Ovary (tissue), 9 donors: ENCODE measurements around the gene LDLRAD4. TPM values are rescaled to one million over a fixed set of nuclear protein-coding genes. Genes with fewer than 3 reads are reported as not detected.
A peak's percentile ranks its signal among the peaks of the same experiment; 100 is the strongest.

ENCODE experiments used
- DNase-seq, 5 donors: peaks; one replicate each; pipeline ENCODE4 v3.0.0-alpha.2; 2019 to 2020
- H3K27ac ChIP-seq, 2 donors: fragments of 200-600 bp; one replicate each; pipeline versions ENCODE4 v1.5.1 to v1.8.0; 2019 to 2022
- H3K27me3 ChIP-seq: fragments of 200-600 bp; one replicate; pipeline ENCODE4 v1.8.0; 2022
- H3K36me3 ChIP-seq: fragments of 200-600 bp; sonication (generic); one replicate; pipeline ENCODE4 v1.5.1; 2019
- H3K4me1 ChIP-seq: one replicate; pipeline ENCODE4 v1.8.1; 2013; ENCODE audit warnings: mild to moderate bottlenecking, moderate library complexity; ENCODE audit not compliant: insufficient read depth
- H3K4me3 ChIP-seq: fragments of 200-600 bp; sonication (generic); one replicate; pipeline ENCODE4 v1.5.1; 2017
- H3K9me3 ChIP-seq, 2 donors: fragments of 200-600 bp in 1 of 2; sonication (generic) in 1 of 2; one replicate each; pipeline versions ENCODE4 v1.5.1 to v1.8.1; 2013 to 2019; ENCODE audit warnings: mild to moderate bottlenecking in 1 of 2, moderate library complexity in 1 of 2
- EP300 ChIP-seq: sonication (generic); formaldehyde crosslinking; IDR thresholded peaks from one replicate; pipeline ENCODE4 v1.6.1; 2017; ENCODE audit warnings: antibody characterized with exemption
- POLR2A ChIP-seq: fragments of 450-650 bp; IDR thresholded peaks from one replicate; pipeline ENCODE4 v1.6.1; 2017; ENCODE audit warnings: antibody characterized with exemption, mild to moderate bottlenecking, moderate library complexity
- WGBS, 3 donors: extraction: QIAGEN DNeasy Blood & Tissue Kit in 1 of 3; methylation state at CpG; one replicate each; pipeline versions ENCODE4 v1.1.5 to v1.1.7; 2013 to 2017; 5-methylcytosine and 5-hydroxymethylcytosine counted together
- intact Hi-C, 4 donors: fragments of 100-400 bp; cut with DNase I; formaldehyde crosslinking; loops; one replicate each; pipeline versions ENCODE4 v1.11.0 to v1.15.1; 2022 to 2023
- polyA plus RNA-seq, 2 donors: library from polyadenylated mRNA; stranded (reverse); fragments of 200-250 nt in 1 of 2; fragments of 350-450 nt in 1 of 2; fragmentation: Illumina TruSeq in 1 of 2; extraction: RNeasy Lipid Tissue Mini Kit (QIAGEN cat#74804) in 1 of 2; gene quantifications; one replicate each; pipeline ENCODE4 v1.2.3, GENCODE V29; 2013 to 2014
- total RNA-seq, 7 donors: library from RNA; depleted of rRNA in 2 of 7; stranded (reverse); fragments of >200 nt in 2 of 7; fragmentation: NEBNext Ultra II Directional in 3 of 7; extraction: Animal tissue kit (Norgen Biotek cat#: 25700) in 3 of 7; gene quantifications; one replicate each; pipeline versions ENCODE4 v1.1.0 to v1.2.4, GENCODE V29; 2016 to 2023
- TF ChIP-seq, protein P1 (sequence below), 3 donors: fragments of 450-650 bp in 2 of 3; fragments of 200-600 bp in 1 of 3; IDR thresholded peaks; one replicate each; pipeline versions ENCODE4 v1.5.1 to v1.8.0; 2016 to 2022; ENCODE audit warnings: antibody characterized with exemption in 3 of 3, mild to moderate bottlenecking in 1 of 3
- donor health status: DM: no; HTN: no; CAD: no; lungs with moderate emphysema.
- donor health status: DM: no; HTN: no; CAD: no.
- donor health status: Bipolar disorder and iron deficiency.
- donor health status: DM: yes; HTN: yes; CAD: no.
- donor health status: DM: no; HTN: no; CAD: no.
- donor health status: DM: yes; HTN: yes; CAD: no.

Gene LDLRAD4
- total and polyA plus RNA-seq, 9 donors = 2.3 to 31.6 (median 8.3) TPM

DNA sequence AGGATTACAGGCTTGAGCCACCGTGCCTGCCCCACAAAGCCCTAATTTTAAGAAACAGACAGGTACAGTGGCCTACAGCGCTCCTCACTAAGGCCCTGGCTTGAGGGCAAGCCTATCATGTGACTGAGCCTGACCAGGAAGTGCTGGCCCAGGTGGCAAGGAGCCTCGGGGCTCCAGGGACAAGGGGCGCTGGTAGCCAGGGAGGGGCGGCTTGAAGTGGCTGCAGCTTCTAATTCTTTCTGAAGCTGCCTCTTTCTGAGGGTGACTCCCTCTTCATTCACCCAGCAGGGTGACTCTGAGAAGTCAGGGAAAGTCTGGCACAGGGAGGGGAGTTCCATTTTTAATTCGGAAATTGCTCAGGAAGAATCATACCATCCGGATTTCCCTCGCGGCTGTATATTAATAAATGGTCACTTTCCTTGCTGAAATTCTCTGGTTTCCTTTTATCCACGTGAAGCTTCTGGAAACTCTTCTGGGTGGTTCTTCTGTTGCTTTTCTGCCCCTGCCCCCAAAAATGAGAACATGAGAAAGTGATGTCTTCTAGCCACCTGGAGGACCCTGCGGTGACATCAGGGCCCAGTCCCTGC lies 392.1 kb downstream of the LDLRAD4 start:
- intact Hi-C loops = no loop called here
- Histone ChIP-seq H3K27me3 (no peaks in the 10 kb centered on the region), H3K9me3 (no peaks in the 10 kb centered on the region), H3K4me3 (peak overlapping the region; percentile 36), H3K36me3 (no peaks in the 10 kb centered on the region), H3K27ac (no peak overlapping the region), H3K4me1 (peaks cover 3% of the 10 kb centered on the region)
- WGBS, 3 donors = 42 to 54% (median 53%) methylated on average over 11 of the region's 11 CpGs
- TF ChIP-seq EP300 (no peak), POLR2A (no peak)
- TF ChIP-seq, protein P1, sequence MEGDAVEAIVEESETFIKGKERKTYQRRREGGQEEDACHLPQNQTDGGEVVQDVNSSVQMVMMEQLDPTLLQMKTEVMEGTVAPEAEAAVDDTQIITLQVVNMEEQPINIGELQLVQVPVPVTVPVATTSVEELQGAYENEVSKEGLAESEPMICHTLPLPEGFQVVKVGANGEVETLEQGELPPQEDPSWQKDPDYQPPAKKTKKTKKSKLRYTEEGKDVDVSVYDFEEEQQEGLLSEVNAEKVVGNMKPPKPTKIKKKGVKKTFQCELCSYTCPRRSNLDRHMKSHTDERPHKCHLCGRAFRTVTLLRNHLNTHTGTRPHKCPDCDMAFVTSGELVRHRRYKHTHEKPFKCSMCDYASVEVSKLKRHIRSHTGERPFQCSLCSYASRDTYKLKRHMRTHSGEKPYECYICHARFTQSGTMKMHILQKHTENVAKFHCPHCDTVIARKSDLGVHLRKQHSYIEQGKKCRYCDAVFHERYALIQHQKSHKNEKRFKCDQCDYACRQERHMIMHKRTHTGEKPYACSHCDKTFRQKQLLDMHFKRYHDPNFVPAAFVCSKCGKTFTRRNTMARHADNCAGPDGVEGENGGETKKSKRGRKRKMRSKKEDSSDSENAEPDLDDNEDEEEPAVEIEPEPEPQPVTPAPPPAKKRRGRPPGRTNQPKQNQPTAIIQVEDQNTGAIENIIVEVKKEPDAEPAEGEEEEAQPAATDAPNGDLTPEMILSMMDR (IDR thresholded peaks at IDR 0.05) = no peak
- DNase-seq = no peak

DNA sequence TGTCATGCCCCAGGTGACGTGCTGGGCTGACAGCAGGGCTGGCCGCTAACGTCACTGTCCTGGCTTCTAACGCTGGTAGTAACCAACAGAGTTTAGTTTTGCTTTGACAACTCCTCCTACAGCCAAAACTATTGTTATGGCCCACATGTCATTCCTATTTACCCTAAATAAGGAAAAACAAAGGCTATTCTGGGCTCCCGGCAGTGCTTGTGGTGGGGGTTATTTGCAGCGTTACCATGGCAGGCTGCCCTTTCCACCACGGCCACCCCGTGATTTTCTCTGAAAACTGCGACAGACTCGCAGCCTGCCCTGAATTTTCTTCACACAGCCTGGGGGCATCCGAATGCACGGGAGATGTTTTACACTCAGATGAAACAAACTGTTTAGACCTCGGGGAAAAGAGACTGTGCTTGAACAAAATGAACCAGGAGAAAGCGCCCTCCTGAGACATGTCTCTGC lies 392.6 kb downstream of the LDLRAD4 start:
- peak in 1 of 5 donors; percentile 37 for DNase-seq
- Histone ChIP-seq H3K4me1 (peaks cover 3% of the 10 kb centered on the region), H3K27me3 (no peaks in the 10 kb centered on the region), H3K36me3 (no peaks in the 10 kb centered on the region), H3K4me3 (peak overlapping the region; percentile 36), H3K27ac (no peak overlapping the region), H3K9me3 (no peaks in the 10 kb centered on the region)
- WGBS, 3 donors = 2 to 11% (median 6%) methylated on average over 14 of the region's 14 CpGs
- TF ChIP-seq, protein P1 (IDR thresholded peaks at IDR 0.05) = no peak
- TF ChIP-seq EP300 = no peak
- TF ChIP-seq POLR2A = no peak
- intact Hi-C loops = no loop called here

DNA sequence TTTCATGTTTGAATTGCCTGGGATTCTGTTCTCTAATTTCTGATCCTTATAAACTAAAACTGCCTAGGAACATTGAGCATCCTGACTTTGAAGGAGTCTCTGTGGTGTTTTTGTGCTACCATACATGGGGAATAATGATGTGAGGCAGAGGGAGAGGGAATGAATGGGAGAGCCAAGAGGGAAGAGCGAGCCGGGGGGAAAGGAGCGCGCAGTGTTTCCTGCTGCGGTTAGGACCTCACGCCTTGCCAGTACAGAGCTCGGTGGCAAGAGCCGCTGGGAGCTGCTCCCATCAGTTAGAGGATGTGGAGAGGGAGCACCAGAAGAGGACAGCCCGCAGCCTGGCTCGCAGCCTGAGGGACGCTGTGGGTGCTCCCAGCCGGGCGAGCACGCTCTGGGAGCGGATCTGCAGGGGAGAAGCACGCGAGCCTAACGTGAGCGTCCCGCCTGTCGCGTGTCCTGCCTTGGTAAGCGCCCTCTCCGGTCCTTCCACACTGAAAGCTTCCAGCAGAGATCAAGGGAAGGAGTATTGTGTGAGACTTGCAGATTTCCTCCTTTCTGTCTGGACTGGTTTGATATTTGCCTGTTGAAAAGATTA lies 393.1 kb downstream of the LDLRAD4 start:
- Histone ChIP-seq H3K36me3 (no peaks in the 10 kb centered on the region), H3K4me3 (peak overlapping the region; percentile 36), H3K27me3 (no peaks in the 10 kb centered on the region), H3K9me3 (no peaks in the 10 kb centered on the region), H3K27ac (no peak overlapping the region), H3K4me1 (peaks cover 3% of the 10 kb centered on the region)
- intact Hi-C loops = no loop called here
- 5 to 18% (median 11%) methylated on average over 24 of the region's 24 CpGs for WGBS, 3 donors
- DNase-seq = peak in 2 of 5 donors; percentile 38 to 52
- TF ChIP-seq EP300 = no peak
- TF ChIP-seq POLR2A = no peak
- TF ChIP-seq, protein P1 (IDR thresholded peaks at IDR 0.05) = no peak

DNA sequence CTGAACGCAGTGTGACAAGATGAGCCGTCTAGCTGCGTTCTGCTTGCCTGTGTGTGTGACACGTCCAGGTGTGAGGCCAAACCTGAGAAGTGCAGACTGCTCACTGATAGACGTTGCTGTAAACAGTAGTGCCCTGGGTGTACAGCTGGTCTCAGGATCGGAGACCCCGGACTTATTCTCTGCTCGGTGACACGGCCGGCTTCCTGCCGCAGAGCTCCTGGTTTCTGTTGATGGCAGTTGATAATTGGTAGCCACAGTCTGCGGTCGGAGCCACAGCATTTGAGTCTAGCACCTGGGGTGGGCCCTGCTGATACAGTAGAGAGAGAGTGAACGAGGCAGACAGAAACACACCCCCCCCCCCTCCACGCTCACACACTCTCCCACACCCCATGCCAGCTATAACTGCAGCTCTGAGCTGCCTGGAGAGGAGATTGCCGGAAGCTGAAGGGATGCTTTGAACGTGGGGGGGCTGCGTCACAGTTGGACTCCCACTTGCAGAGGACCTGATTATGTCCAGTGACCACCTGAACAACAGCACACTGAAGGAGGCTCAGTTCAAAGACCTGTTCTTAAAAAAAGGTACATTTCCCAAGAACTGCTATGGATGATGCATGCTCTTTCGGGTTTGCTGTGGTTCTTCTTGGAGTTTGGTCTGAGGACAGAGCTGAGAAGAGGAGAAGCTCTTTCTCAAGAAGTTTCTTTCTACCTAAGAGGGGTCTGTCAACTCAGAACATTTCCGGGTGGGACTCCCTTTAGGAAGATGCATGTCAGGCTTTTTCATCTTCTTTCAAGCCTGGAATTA lies 393.8 kb downstream of the LDLRAD4 start:
- Histone ChIP-seq H3K36me3 (no peaks in the 10 kb centered on the region), H3K4me1 (peaks cover 3% of the 10 kb centered on the region), H3K27me3 (no peaks in the 10 kb centered on the region), H3K9me3 (no peaks in the 10 kb centered on the region), H3K27ac (no peak overlapping the region), H3K4me3 (peak overlapping the region; percentile 36)
- no peak for DNase-seq
- 29 to 48% (median 37%) methylated on average over 20 of the region's 20 CpGs for WGBS, 3 donors
- intact Hi-C loops = no loop called here
- TF ChIP-seq POLR2A = no peak
- TF ChIP-seq, protein P1 (IDR thresholded peaks at IDR 0.05) = no peak
- TF ChIP-seq EP300 = no peak
